Astrocyte of the spinal cord (primary cell): ENCODE results near the gene TRIP10.
"Not testable (repeated sequence)": the region's sequence is repeated elsewhere in the genome, so short reads cannot be mapped to it uniquely, and the experiment has no call there.

Source experiments
- DNase-seq: peaks from one replicate; pipeline ENCODE4 v3.0.0; 2011; ENCODE audit warnings: low read depth, low spot score
- H3K4me3 ChIP-seq: 2 replicates; pipeline ENCODE4 v1.5.1; 2011; ENCODE audit warnings: low read depth, mild to moderate bottlenecking, low read length, moderate library complexity
- CTCF ChIP-seq: IDR thresholded peaks from 2 replicates; pipeline ENCODE4 v1.5.1; 2012; ENCODE audit warnings: low read depth, mild to moderate bottlenecking, low read length, inconsistent platforms
- in situ Hi-C: cut with HindIII; loops from 2 replicates; pipeline ENCODE4 v1.10.0; 2017; ENCODE audit warnings: low sequenced_read_pairs

Gene TRIP10

GRCh38 chr19:6761053-6761676, 21.7 kb downstream of the TRIP10 start:
- in situ Hi-C loops, result no loop called here
- TF ChIP-seq CTCF, result no peak
- DNase-seq, result no peak
- H3K4me3 ChIP-seq, result no peak overlapping the region

- in situ Hi-C loops, H3K4me3 ChIP-seq, DNase-seq: not testable (repeated sequence)
Observed at GRCh38 chr19:6762253-6762797, 22.8 kb downstream of the TRIP10 start.

GRCh38 chr19:6765738-6766356, 26.4 kb downstream of the TRIP10 start:
- H3K4me3 ChIP-seq, result no peak overlapping the region
- in situ Hi-C loops, result no loop called here
- no peak for DNase-seq
- no peak for TF ChIP-seq CTCF

GRCh38 chr19:6766357-6767080, 27.0 kb downstream of the TRIP10 start:
- in situ Hi-C loops, result no loop called here
- no peak overlapping the region for H3K4me3 ChIP-seq
- no peak for TF ChIP-seq CTCF
- no peak for DNase-seq

- in situ Hi-C loops, result no loop called here
- no peak overlapping the region for H3K4me3 ChIP-seq
- DNase-seq, result no peak
- TF ChIP-seq CTCF, result no peak
Observed at GRCh38 chr19:6767081-6767356, 27.5 kb downstream of the TRIP10 start.

GRCh38 chr19:6767357-6768235, 28.1 kb downstream of the TRIP10 start, which contains the start of gene SH2D3A:
Gene SH2D3A (minus strand): TSS chr19:6767435. CDS start chr19:6763748, 3,687 bp downstream.
- no peak within 1 kb of the TSS for H3K4me3 ChIP-seq
- no peak for TF ChIP-seq CTCF
- no peak for DNase-seq
- in situ Hi-C loops, result no loop called here
